HG02759 (cell line): ENCODE measurements around the gene ROR2.
"Not testable (repeated sequence)": the region's sequence is repeated elsewhere in the genome, so short reads cannot be mapped to it uniquely, and the experiment has no call there.

Experiments
- ATAC-seq: cut with Tn5 transposase; IDR thresholded peaks from one replicate; pipeline ENCODE4 v1.9.1; 2021; ENCODE audit warnings: mild to moderate bottlenecking, moderate library complexity; ENCODE audit not compliant: unreplicated experiment

The ROR2 gene

GRCh38 chr9:91924090-91924489 is 25.9 kb downstream of the ROR2 start:
- no peak for ATAC-seq

GRCh38 chr9:91923145-91923544 is 26.9 kb downstream of the ROR2 start:
- ATAC-seq: no peak

- no peak for ATAC-seq
Measured at GRCh38 chr9:91921371-91921770, 28.7 kb downstream of the ROR2 start.

- no peak for ATAC-seq
Measured at GRCh38 chr9:91920630-91921350, 29.2 kb downstream of the ROR2 start.

- no peak for ATAC-seq
Measured at GRCh38 chr9:91919621-91920020, 30.4 kb downstream of the ROR2 start.

GRCh38 chr9:91917436-91917835 is 32.6 kb downstream of the ROR2 start:
- no peak for ATAC-seq

GRCh38 chr9:91915524-91916263 is 34.3 kb downstream of the ROR2 start:
- ATAC-seq: no peak

GRCh38 chr9:91914937-91915336 is 35.1 kb downstream of the ROR2 start:
- ATAC-seq: no peak

DNA sequence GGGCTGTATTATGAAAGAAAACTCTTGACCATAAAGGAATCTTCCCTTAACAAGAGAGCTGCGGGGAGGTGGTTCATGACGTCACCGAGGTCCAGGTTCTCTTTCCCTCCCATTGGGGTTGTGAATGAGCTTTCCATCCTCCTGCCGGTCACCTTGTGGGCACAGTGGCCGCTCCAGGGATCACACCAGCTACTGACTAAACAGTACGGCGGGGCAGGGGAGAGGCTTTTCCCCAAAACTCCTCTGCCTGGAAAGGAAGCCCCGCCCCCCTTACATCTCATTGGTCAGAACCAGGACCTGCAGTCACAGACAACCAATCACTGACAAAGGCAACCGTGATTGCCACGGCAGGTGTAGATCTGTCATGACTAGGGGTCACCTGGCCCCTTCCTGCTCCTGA is 35.6 kb downstream of the ROR2 start:
- ATAC-seq: no peak

DNA sequence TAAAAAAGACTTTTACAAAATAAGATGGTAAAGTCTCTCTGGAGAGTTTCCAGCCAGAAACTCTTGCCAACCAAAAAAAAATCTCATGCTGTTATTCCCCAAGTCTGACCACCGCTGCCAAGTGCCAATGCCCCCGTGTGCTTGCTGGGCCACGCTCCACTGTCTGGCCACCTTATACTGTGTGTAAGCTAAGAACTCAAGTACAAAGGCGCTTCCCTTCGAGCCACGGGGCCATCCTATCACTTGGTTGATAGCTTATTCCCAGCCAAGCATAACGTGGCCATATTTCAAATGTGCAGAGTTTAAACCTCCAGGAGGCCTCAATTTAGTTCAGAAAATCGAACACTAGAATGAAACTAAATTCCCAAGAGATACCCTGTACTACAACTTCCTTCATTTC is 36.0 kb downstream of the ROR2 start:
- no peak for ATAC-seq

- ATAC-seq: no peak
Measured at GRCh38 chr9:91913096-91913495, 36.9 kb downstream of the ROR2 start.

- no peak for ATAC-seq
Measured at GRCh38 chr9:91911657-91912056, 38.4 kb downstream of the ROR2 start.

DNA sequence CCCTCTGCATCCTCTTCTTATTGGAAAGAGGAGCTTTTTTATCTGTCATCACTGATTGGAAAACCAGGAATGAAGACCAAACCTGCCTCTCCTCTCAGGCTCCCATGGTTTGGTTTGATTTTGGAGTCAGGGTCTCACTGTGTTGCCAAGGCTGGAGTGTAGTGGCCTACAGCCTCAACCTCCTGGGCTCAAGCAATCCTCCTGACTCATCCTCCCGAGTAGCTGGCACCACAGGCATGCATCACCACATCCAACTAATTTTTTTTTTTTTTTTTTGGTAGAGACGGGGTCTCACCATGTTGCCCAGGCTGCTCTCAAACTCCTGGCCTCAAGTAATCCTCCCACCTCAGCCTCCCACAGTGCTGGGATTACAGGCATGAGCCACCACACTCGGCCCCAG is 40.8 kb downstream of the ROR2 start:
- ATAC-seq: not testable (repeated sequence)

GRCh38 chr9:91908746-91909145 is 41.3 kb downstream of the ROR2 start:
- ATAC-seq: no peak

- ATAC-seq: no peak
Measured at GRCh38 chr9:91908293-91908623, 41.8 kb downstream of the ROR2 start.

GRCh38 chr9:91907484-91908292 is 42.3 kb downstream of the ROR2 start:
- ATAC-seq: no peak

- ATAC-seq: peak; percentile 62
Measured at GRCh38 chr9:91905991-91906469, 44.0 kb downstream of the ROR2 start.

DNA sequence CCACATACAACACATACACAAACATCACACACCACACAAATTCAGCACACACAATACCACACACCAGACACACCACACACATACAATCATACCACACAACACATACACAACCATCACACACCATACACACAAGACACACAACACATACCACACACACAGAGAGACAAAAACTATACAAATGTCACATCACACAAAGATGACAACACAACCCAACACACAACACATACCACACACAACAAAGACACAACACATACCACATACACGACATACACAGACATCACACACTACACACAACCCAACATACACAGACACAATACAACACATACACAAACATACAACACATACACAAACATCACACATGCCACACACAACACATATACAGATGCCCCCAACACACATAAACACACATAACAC is 44.8 kb downstream of the ROR2 start:
- no peak for ATAC-seq

- no peak for ATAC-seq
Measured at GRCh38 chr9:91904588-91905236, 45.3 kb downstream of the ROR2 start.

- ATAC-seq: no peak
Measured at GRCh38 chr9:91903126-91903911, 46.7 kb downstream of the ROR2 start.
